PC-3 (cell line): ENCODE measurements around the gene OR5K2. TPM values are rescaled to one million over a fixed set of nuclear protein-coding genes. Genes with fewer than 3 reads are reported as not detected.

ENCODE experiments used
- ATAC-seq: fragments of 200-7000 bp; cut with Tn5 transposase; 2 replicates; pipeline ENCODE4 v1.9.1; 2020; ENCODE audit warnings: mild to moderate bottlenecking, moderate library complexity
- BruUV-seq: library from RNA; stranded (reverse); fragments of 400-500 nt; replicated peaks from 2 replicates; lab custom pipeline; 2021; lab: Mats Ljungman, UMichigan
- CTCF ChIA-PET: fragments of 300-600 bp; sonication (Branson Sonifier 250); formaldehyde crosslinking; loops from one replicate; lab custom pipeline; 2022; ENCODE audit warnings: antibody characterized with exemption; lab: Charles Lee
- POLR2A ChIA-PET: fragments of 300-600 bp; sonication (Branson Sonifier 250); formaldehyde crosslinking; loops from one replicate; lab custom pipeline; 2022; ENCODE audit warnings: antibody characterized with exemption; ENCODE audit not compliant: unreplicated experiment; lab: Charles Lee
- DNase-seq: peaks from one replicate; pipeline ENCODE4 v3.0.0-alpha.2; 2015
- H2AFZ ChIP-seq: fragments of 300-600 bp; sonication (generic); 2 replicates; pipeline ENCODE4 v1.6.0; 2016; ENCODE audit warnings: antibody characterized with exemption, low read length
- H3F3A ChIP-seq: fragments of 300-600 bp; sonication (generic); one replicate; pipeline ENCODE4 v1.6.0; 2017; ENCODE audit warnings: antibody characterized with exemption, low read length, control low read depth, mild to moderate bottlenecking; ENCODE audit not compliant: unreplicated experiment
- H3K27ac ChIP-seq: fragments of 300-600 bp; sonication (generic); 2 replicates; pipeline ENCODE4 v1.5.1; 2016; ENCODE audit warnings: mild to moderate bottlenecking, low read length
- H3K27me3 ChIP-seq: fragments of 300-600 bp; sonication (generic); 2 replicates; pipeline ENCODE4 v1.6.1; 2016; ENCODE audit warnings: low read length, mixed read lengths
- H3K36me3 ChIP-seq: fragments of 300-600 bp; sonication (generic); 2 replicates; pipeline ENCODE4 v1.6.1; 2016; ENCODE audit warnings: low read depth, mixed run types, low read length, mixed read lengths
- H3K4me1 ChIP-seq: fragments of 300-600 bp; sonication (generic); 2 replicates; pipeline ENCODE4 v1.5.1; 2016; ENCODE audit warnings: low read length; ENCODE audit not compliant: insufficient read depth
- H3K4me2 ChIP-seq: fragments of 300-600 bp; sonication (generic); 2 replicates; pipeline ENCODE4 v1.6.0; 2016; ENCODE audit warnings: low read length
- H3K4me3 ChIP-seq: fragments of 300-600 bp; sonication (generic); 2 replicates; pipeline ENCODE4 v1.5.1; 2016; ENCODE audit warnings: mild to moderate bottlenecking, low read length, mixed read lengths
- H3K79me2 ChIP-seq: fragments of 300-600 bp; sonication (generic); 2 replicates; pipeline ENCODE4 v1.6.1; 2017; ENCODE audit warnings: low read length, mixed read lengths
- H3K9ac ChIP-seq: fragments of 300-600 bp; sonication (generic); 2 replicates; pipeline ENCODE4 v1.6.0; 2016; ENCODE audit warnings: mild to moderate bottlenecking, low read length
- H3K9me2 ChIP-seq: fragments of 300-600 bp; sonication (generic); replicated peaks from 2 replicates; pipeline ENCODE4 v1.6.1; 2016; ENCODE audit warnings: mixed run types, low read length, mixed read lengths
- H3K9me3 ChIP-seq: fragments of 300-600 bp; sonication (generic); 2 replicates; pipeline ENCODE4 v1.6.1; 2016; ENCODE audit warnings: low read length, mixed read lengths
- H4K20me1 ChIP-seq: fragments of 300-600 bp; sonication (generic); 2 replicates; pipeline ENCODE4 v1.6.1; 2016; ENCODE audit warnings: low read length, mixed read lengths
- EZH2 ChIP-seq: fragments of 300-600 bp; sonication (generic); IDR thresholded peaks from one replicate; pipeline ENCODE4 v1.6.1; 2017; ENCODE audit warnings: antibody characterized with exemption, mild to moderate bottlenecking, low read length; ENCODE audit not compliant: unreplicated experiment
- EZH2phosphoT487 ChIP-seq: fragments of 300-600 bp; sonication (generic); IDR thresholded peaks from 2 replicates; pipeline ENCODE4 v1.6.1; 2018; ENCODE audit warnings: mild to moderate bottlenecking, antibody characterized with exemption, low read length, borderline replicate concordance
- intact Hi-C: fragments of 100-400 bp; cut with micrococcal nuclease; formaldehyde crosslinking; loops from 2 replicates; pipeline ENCODE4 v1.9.0; 2023
- total RNA-seq: library from RNA; depleted of rRNA; stranded (reverse); fragments of >200 nt; gene quantifications from 2 replicates; pipeline ENCODE4 v1.2.3, GENCODE V29; 2014
- TF ChIP-seq, protein P1 (sequence below): fragments of 300-600 bp; sonication (generic); conservative IDR thresholded peaks from 2 replicates; pipeline ENCODE4 v1.5.1; 2017; ENCODE audit warnings: antibody characterized with exemption, low read depth, mild to moderate bottlenecking, low read length

OR5K2 gene
- total RNA-seq, 1 experiment from 2014 or later, result not detected

DNA sequence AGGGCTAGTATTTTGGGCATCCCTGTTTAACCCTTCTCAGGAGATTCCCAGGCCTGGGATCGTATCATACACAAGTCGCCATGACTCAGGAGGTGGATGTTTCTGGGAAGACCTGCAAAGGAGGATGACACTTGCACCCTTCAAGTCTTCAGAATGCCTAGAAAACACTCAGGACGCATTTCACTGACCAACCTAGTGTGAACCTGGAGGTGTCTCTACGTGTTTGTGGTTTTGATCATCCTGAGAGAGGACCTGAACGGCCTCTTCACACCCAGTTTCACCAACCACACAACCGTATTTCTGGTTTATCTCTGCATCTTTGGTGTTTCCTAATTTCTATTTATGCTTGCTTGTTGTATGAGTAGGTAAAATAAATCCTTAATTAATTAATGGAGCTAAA, 28.0 kb downstream of the OR5K2 start:
- no peak overlapping the region for H3K4me2 ChIP-seq
- ATAC-seq (no peak), DNase-seq (no peak)
- no peak overlapping the region for H3K4me3 ChIP-seq
- intact Hi-C loops, result no loop called here
- no TSS peak for BruUV-seq
- no peak overlapping the region for H3K9ac ChIP-seq
- TF ChIP-seq EZH2phosphoT487 (no peak), EZH2 (no peak)
- TF ChIP-seq, protein P1, sequence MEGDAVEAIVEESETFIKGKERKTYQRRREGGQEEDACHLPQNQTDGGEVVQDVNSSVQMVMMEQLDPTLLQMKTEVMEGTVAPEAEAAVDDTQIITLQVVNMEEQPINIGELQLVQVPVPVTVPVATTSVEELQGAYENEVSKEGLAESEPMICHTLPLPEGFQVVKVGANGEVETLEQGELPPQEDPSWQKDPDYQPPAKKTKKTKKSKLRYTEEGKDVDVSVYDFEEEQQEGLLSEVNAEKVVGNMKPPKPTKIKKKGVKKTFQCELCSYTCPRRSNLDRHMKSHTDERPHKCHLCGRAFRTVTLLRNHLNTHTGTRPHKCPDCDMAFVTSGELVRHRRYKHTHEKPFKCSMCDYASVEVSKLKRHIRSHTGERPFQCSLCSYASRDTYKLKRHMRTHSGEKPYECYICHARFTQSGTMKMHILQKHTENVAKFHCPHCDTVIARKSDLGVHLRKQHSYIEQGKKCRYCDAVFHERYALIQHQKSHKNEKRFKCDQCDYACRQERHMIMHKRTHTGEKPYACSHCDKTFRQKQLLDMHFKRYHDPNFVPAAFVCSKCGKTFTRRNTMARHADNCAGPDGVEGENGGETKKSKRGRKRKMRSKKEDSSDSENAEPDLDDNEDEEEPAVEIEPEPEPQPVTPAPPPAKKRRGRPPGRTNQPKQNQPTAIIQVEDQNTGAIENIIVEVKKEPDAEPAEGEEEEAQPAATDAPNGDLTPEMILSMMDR, result no peak
- no peaks in the 10 kb centered on the region for H3K9me2 ChIP-seq
- H3K4me1 ChIP-seq, result peaks cover 10% of the 10 kb centered on the region
- H3K27me3 ChIP-seq, result no peaks in the 10 kb centered on the region
- no peak overlapping the region for H3K27ac ChIP-seq
- no peak overlapping the region for H2AFZ ChIP-seq
- peaks cover 8% of the 10 kb centered on the region; the same call in 1 of the 2 replicates for H3K36me3 ChIP-seq
- peaks cover 11% of the 10 kb centered on the region; the same call in 1 of the 2 replicates for H4K20me1 ChIP-seq
- peaks cover 19% of the 10 kb centered on the region for H3K79me2 ChIP-seq
- H3F3A ChIP-seq, result no peaks in the 10 kb centered on the region
- CTCF ChIA-PET, result no interaction called here
- H3K9me3 ChIP-seq, result no peaks in the 10 kb centered on the region
- POLR2A ChIA-PET, result no interaction called here

DNA sequence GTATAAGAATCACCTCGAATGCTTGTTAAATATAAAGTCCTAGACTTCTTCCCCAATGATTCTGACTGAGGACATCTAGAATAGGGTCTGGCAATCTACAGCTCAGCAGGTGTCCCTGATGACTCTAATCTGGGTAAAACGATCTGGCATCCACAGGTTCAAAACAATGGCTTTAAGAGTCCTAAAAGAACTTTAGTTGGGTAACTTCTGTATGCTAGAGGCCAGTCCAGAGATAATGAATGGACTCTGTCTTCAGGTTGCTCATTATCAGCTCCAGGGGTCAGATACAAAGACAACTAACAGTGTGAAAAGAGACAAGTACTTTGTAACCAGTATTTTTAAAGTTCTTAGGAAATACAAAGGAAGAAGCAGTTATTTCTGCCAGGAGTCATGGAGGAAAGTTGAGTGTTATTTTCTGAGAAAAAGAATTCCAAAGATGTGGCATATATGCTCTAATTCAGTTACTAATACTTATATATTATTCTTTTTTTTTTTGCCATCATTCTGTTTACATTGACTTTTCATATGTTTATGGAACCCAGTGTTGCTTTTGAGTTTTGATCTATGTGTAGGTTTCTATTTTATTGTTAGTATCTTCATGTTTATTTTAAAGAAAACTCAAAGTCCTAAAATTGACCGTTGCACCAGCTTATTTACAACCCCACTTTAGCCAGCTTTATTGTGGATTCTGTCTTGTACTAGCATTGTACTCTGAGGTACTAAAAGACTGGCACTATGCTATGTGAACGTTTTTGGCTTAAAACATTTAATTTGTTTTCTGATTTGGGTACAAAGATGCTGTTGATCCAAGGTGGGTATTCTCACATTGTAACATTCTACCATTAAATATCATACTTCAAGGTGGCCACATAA, 31.2 kb downstream of the OR5K2 start:
- TF ChIP-seq, protein P1, result no peak
- intact Hi-C loops, result no loop called here
- H3K4me2 ChIP-seq, result no peak overlapping the region
- no peak for DNase-seq
- ChIA-PET POLR2A (no interaction called here), CTCF (no interaction called here)
- no peaks in the 10 kb centered on the region for H4K20me1 ChIP-seq
- no peak for ATAC-seq
- H3K9me3 ChIP-seq, result no peaks in the 10 kb centered on the region
- no peaks in the 10 kb centered on the region for H3K79me2 ChIP-seq
- no peak overlapping the region for H3K27ac ChIP-seq
- H3K36me3 ChIP-seq, result no peaks in the 10 kb centered on the region
- H3F3A ChIP-seq, result no peaks in the 10 kb centered on the region
- H2AFZ ChIP-seq, result no peak overlapping the region
- H3K4me3 ChIP-seq, result no peak overlapping the region
- no TSS peak for BruUV-seq
- H3K4me1 ChIP-seq, result no peaks in the 10 kb centered on the region
- H3K27me3 ChIP-seq, result no peaks in the 10 kb centered on the region; the same call in 1 of the 2 replicates
- H3K9me2 ChIP-seq, result no peaks in the 10 kb centered on the region
- no peak overlapping the region for H3K9ac ChIP-seq

DNA sequence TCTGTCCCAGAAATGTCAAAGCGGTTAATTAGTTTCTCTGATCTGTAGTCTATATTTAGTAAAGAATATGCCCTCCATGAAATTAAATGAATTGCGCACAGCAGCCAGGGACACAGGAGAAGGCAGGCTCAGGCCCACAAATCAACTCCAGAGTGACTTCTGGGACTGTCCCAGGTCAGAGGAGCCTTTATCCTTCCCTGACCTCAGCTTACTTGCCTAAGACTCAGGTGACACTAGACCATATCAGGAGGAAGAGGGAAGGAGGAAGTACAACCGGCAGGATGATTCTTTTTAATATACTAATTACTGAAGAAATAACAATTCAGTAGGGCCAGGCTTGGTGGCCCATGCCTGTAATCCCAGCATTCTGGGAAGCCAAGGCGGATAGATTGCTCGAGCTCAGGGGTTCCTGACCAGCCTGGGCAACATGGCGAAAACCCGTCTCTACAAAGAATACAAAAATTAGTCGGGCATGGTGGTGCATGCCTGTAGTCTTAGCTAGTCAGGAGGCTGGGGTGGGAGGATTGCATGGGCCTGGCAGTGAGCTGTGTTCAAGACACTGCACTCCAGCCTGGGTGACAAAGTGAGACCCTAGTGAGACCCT, 32.5 kb downstream of the OR5K2 start:
- CTCF ChIA-PET, result no interaction called here
- intact Hi-C loops, result no loop called here

More for the DNA sequence above, 32.5 kb downstream of the OR5K2 start:
- Histone ChIP-seq H3K36me3 (no peaks in the 10 kb centered on the region), H2AFZ (no peak overlapping the region), H3K4me2 (no peak overlapping the region), H3K9me3 (no peaks in the 10 kb centered on the region), H3K4me1 (no peaks in the 10 kb centered on the region), H3K79me2 (no peaks in the 10 kb centered on the region), H3K4me3 (no peak overlapping the region), H4K20me1 (no peaks in the 10 kb centered on the region), H3F3A (no peaks in the 10 kb centered on the region), H3K9ac (no peak overlapping the region), H3K27me3 (no peaks in the 10 kb centered on the region; the same call in 1 of the 2 replicates), H3K9me2 (no peaks in the 10 kb centered on the region), H3K27ac (no peak overlapping the region)
- no peak for DNase-seq
- no TSS peak for BruUV-seq
- POLR2A ChIA-PET, result no interaction called here
- ATAC-seq, result no peak
- TF ChIP-seq EZH2phosphoT487, result no peak
- TF ChIP-seq EZH2, result no peak
- TF ChIP-seq, protein P1, result no peak
